Measurements from ENCODE around the gene KHK. TPM values are rescaled to one million over a fixed set of nuclear protein-coding genes. Genes with fewer than 3 reads are reported as not detected.

KHK gene
- total and polyA plus RNA-seq, 9 of the 15 experiments (the other 6 are each of a cell fraction or from before 2014, with no cell fraction given): 1.5 to 10.7 (median 5.2) TPM

DNA sequence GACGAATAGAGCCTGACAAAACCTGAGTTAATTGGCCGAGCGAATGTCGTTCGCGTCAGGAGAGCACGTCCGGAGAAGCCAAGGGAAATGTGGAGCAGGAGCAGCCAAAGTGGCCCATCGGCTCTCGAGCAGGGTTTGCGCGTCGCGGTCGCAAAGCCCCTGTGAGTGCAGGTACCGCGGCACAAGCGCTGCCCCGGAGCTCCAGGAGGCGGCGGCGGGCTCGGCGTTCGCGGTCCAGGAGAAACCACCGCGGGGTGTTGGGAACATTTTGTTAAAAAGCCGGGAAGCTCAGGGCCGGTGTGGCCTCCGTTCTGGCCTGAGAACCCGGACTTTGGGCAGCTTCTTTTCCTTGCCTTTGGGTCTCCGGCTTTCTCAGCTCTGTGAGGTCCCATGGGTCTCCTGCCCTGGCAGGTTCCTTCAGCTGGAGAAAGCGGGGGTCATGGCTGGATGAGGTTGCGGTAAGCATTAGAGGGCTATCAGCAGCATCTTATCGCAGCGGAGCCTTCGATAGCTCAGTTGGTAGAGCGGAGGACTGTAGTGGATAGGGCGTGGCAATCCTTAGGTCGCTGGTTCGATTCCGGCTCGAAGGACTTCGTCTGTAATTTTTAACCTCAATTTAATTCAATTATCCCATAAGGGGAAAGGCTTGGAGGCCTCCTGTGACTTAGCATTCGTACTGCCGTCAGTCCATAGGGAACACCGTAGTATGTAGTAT, 36.1 kb upstream of the KHK start (continued):
- TF ChIP-seq NR1H2 (CRISPR knock-in tag; IDR thresholded peaks at IDR 0.05) (no peak), NFE2L1 (tag; IDR thresholded peaks at IDR 0.05; ENCODE audit: borderline replicate concordance, low read depth) (no peak), TAF15 (IDR thresholded peaks at IDR 0.05; ENCODE audit: low read depth, low read length) (no peak), ZNF76 (CRISPR knock-in tag; IDR thresholded peaks at IDR 0.05; ENCODE audit: borderline replicate concordance) (no peak), BCL6 (CRISPR knock-in tag; IDR thresholded peaks at IDR 0.05) (no peak), ASH1L (IDR thresholded peaks at IDR 0.05; ENCODE audit: borderline replicate concordance, low read depth, partially characterized antibody) (no peak), POLR2B (IDR thresholded peaks at IDR 0.05; ENCODE audit: low read depth, partially characterized antibody) (peak; percentile 69), ZNF507 (tag; conservative IDR thresholded peaks at IDR 0.05) (no peak), MEF2D (tag; conservative IDR thresholded peaks at IDR 0.05; ENCODE audit: low read depth) (no peak), ZNF354B (CRISPR knock-in tag; IDR thresholded peaks at IDR 0.05) (no peak), GATAD2B (IDR thresholded peaks at IDR 0.05; ENCODE audit: borderline replicate concordance) (no peak), XRCC3 (IDR thresholded peaks at IDR 0.05) (no peak), SNIP1 (IDR thresholded peaks at IDR 0.05; ENCODE audit: low read depth) (no peak), RCOR1 (IDR thresholded peaks at IDR 0.05; ENCODE audit: borderline replicate concordance in 1 of 2, low read depth in 2 of 2, low read length in 2 of 2) (peak; percentile 4 to 71; a peak in 1 of 4 replicates), MEIS2 (IDR thresholded peaks at IDR 0.05; ENCODE audit: partially characterized antibody) (no peak), CAMTA2 (CRISPR knock-in tag; conservative IDR thresholded peaks at IDR 0.05) (no peak), RBM17 (IDR thresholded peaks at IDR 0.05; ENCODE audit: borderline replicate concordance, low read depth, low read length) (no peak), EWSR1 (IDR thresholded peaks at IDR 0.05; ENCODE audit: borderline replicate concordance, low read depth, partially characterized antibody) (no peak)
- TF ChIP-seq, protein P1, sequence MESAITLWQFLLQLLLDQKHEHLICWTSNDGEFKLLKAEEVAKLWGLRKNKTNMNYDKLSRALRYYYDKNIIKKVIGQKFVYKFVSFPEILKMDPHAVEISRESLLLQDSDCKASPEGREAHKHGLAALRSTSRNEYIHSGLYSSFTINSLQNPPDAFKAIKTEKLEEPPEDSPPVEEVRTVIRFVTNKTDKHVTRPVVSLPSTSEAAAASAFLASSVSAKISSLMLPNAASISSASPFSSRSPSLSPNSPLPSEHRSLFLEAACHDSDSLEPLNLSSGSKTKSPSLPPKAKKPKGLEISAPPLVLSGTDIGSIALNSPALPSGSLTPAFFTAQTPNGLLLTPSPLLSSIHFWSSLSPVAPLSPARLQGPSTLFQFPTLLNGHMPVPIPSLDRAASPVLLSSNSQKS (CRISPR knock-in tag; IDR thresholded peaks at IDR 0.05): no peak
- TF ChIP-seq, protein P2, sequence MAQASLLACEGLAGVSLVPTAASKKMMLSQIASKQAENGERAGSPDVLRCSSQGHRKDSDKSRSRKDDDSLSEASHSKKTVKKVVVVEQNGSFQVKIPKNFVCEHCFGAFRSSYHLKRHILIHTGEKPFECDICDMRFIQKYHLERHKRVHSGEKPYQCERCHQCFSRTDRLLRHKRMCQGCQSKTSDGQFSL (CRISPR knock-in tag; IDR thresholded peaks at IDR 0.05): peak; percentile 71; the same call in 1 of the 2 replicates
- TF ChIP-seq, protein P2 (tag; IDR thresholded peaks at IDR 0.05): no peak
- TF ChIP-seq, protein P3, sequence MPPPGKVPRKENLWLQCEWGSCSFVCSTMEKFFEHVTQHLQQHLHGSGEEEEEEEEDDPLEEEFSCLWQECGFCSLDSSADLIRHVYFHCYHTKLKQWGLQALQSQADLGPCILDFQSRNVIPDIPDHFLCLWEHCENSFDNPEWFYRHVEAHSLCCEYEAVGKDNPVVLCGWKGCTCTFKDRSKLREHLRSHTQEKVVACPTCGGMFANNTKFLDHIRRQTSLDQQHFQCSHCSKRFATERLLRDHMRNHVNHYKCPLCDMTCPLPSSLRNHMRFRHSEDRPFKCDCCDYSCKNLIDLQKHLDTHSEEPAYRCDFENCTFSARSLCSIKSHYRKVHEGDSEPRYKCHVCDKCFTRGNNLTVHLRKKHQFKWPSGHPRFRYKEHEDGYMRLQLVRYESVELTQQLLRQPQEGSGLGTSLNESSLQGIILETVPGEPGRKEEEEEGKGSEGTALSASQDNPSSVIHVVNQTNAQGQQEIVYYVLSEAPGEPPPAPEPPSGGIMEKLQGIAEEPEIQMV (tag; conservative IDR thresholded peaks at IDR 0.05; ENCODE audit: low read depth): no peak
